ENCODE data around the gene SIVA1. TPM values are rescaled to one million over a fixed set of nuclear protein-coding genes. Genes with fewer than 3 reads are reported as not detected.

Gene SIVA1
- total RNA-seq, 2 donors from 2014 or later = 58.3 to 66.1 TPM

DNA sequence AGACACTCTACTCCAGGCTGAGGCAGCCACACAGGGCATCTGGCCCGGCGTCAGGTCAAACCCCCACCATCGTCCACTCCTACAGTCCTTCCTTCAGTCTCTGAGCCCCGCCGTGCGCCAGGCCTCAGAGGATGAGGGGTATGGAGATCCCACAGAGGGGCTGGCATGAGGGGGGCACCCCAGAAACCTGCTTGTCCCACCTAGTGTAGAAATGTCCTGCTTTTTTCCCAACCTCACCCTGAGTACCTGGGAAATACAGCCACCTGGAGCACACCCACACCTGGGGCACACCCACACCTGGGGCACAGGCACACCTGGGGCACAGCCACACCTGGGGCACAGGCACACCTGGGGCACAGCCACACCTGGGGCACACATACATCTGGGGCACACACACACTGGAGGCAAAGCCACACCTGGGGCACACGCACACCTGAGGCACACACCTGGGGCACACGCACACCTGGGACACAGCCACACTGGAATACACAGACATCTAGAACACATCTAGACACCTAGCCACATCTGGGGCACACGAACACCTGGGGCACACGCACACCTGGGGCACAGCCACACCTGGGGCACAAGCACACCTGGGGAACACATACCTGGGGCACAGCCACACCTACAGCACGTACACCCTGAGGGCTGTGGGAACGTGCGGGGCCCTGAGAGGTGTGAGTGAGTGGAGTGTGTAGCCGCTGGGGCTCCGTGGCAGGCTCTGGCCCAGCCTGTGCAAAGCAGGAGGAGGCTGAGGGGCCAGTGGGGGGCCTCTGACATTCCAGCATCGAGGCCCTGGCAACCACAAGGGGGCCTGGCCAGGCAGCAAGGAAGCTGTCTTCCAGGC is 24.2 kb downstream of the SIVA1 start:
- intact Hi-C loops (cut with DNase I) = no loop called here

DNA sequence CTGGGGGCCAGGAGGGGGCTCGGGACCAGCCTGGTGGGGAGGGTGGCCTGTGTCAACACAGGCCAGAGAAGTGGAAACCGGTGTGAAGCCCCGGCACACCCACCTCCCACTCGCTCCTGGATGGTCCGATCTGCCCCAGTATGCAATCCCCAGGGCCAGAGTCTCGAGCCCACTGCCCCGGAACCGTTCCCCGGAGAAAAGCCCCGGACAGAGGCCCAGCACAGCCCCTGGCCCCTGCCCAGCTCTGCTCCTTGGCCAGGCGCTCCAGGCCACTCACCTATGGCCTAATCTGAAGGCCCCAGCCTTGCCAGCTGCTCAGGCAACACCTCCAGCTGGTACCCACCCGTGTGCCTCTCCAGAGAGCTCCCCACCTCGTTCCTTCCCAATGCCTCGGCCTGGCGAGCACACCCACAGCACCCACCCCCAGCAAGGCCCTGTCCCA is 24.9 kb downstream of the SIVA1 start:
- intact Hi-C loops (cut with DNase I) = no loop called here
- no peak for DNase-seq (ENCODE audit: low spot score)

More for the DNA sequence above, 24.2 kb downstream of the SIVA1 start:
- no peak for DNase-seq (ENCODE audit: low spot score)

DNA sequence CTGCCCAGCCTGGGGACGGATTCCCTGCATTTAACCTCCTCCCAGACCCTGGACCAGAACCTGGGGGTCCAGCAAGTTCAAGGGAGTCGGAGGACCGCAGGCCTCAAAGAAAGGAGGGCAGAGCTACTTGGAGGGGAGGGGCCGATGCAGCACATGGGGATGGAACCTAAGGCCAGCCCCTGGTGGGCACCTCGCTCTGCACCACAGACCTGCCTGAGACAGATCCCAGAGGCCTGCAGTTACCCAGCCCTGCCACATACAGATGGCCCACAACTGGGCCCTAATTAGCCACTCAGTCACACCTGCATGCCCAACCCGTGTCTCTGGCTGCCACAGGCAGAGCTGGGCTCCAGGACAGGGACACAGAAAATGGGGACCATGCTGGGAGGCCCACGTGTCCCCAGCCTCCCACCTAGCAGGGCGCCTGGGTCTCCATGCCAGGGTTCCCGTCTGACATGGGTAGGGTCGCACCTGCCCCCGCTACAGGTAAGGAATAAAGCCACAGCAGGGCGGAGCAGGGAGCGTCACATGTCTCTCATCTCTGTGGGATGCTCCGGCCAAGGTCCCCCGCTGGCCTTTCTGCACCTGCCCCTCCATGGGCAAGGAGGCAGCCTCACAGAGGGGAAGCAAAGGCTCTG is 25.9 kb downstream of the SIVA1 start:
- DNase-seq (ENCODE audit: low spot score) = no peak
- intact Hi-C loops (cut with DNase I) = no loop called here

DNA sequence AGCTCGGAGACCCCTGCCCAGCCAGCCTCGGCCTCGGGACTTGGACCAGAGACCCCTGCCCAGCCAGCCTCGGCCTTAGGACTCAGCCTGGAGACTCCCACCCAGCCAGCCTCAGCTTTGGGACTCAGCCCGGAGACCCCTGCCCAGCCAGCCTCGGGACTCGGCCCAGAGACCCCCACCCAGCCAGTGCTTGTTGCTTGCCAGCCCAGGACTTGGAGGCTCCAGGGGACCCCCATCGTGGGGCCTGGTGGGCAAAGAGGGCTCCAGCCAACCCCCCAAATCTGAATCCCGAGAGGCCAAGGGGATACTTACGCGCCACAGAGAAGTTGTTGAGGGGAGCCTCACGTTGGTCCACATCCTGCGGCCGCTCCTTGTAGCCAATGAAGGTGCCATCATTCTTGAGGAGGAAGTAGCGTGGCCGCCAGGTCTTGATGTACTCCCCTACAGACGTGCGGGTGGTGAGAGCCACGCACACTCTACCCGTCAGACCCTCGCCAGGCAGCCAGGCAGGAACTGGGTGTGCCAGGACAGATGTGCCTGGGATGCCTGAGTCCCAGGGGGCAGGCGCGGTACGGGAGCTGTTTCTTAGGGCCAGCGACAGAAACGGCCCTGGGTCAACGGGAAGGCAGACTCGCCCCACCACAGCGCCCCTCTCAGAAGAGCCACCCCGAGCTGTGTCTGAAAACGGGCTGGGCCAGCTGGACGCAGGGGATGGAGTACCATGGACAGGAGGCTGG is 27.0 kb downstream of the SIVA1 start:
- no peak for DNase-seq (ENCODE audit: low spot score)
- intact Hi-C loops (cut with DNase I) = no loop called here

DNA sequence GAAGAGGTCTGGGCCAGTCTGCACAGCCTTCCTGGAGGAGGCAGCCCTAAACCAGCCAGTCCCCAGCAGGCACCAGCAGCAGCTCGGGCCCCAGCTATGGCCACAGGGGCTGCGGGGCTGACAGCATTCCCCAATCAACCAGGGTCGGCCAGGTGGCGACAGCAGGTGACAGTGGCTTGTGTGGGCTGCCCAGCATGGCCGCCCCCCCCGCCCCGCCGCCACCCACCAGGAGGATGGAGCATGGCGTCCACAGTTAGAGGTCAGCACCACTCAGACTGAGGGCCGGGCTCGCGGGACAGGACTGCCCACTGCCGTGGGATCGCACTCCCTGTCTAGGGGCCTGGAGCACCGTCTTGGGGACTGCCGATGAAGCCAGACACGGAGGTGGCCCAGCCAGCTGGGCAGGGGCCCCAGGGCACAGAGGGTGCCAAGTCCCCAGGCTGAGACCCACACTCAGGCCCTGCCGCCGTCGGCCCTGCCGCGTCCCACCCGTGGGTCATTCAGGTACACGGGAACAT is 27.6 kb downstream of the SIVA1 start:
- intact Hi-C loops (cut with DNase I) = no loop called here
- no peak for DNase-seq (ENCODE audit: low spot score)

DNA sequence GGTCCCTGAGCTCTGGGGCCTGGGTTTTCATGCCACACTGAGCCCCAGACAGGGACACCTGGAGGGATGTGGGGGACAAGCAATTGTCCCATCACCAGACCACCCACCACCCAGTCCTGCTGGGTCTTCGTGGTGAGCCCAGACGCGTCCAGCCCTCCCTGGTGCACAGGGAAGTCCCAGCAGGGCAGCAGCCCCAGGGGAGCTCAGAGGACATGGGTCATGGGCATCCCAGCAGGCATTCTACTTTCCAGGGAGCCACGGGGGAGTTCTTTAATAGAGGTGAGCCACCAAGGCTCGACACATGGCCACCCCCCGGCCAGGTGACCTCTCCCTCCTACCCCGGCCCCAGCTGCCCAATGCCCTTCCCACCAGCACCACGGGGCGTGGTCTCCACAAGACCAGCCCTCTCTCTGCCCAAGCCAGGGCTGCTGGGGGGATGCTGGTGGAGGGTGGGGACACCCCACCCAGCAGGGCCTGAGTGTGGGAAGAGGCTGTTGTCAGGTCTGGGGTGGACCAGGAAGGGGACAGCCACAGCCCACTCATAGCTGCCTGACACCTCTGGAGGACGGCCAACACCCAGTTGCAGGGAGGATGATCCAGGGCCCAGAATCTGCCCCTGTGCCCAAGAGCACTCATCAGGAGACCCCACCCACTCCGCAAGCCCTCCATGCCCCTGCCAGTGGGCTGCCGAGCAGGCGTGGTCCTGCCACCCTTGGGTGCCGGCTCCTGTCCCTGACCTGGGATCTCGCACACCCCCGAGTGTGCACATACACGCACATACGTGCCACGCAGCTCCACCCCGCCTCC is 28.5 kb downstream of the SIVA1 start:
- intact Hi-C loops (cut with DNase I) = no loop called here
- no peak for DNase-seq (ENCODE audit: low spot score)

DNA sequence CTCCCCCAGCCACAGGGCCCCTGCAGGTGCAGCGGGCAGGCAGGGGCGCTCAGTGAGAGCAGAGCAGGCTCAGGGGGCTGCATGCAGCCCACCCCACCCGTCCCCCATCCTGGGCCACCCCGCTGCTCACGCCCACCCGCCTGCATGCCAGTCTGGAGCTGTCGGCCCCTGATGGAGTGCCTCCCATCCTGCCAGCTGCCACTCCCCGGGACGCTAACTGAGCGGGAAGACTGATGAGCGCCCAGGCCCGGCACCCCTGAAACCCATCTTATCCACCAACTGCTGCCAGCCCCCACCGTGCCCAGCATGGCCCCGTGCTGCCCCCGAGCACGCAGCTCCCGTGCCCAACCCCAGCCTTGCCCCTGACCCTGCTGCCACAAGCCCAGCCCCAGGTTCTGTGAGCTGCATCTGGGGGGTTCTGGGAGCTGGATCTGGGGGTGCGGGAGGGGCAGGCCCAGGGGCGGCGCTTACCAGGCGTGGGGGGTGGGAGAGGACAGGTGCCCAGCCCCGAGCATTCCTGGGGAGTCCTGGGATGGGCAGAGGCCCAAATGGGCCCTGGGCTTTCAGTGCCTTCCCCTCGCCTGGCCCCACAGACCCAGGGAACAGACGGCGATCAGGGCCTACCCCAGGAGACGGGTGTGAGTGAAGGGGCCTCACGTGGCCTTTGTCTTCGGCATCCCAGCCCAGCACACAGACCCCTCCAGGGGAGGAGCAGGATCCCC is 29.3 kb downstream of the SIVA1 start:
- intact Hi-C loops (cut with DNase I) = no loop called here
- no peak for DNase-seq (ENCODE audit: low spot score)

DNA sequence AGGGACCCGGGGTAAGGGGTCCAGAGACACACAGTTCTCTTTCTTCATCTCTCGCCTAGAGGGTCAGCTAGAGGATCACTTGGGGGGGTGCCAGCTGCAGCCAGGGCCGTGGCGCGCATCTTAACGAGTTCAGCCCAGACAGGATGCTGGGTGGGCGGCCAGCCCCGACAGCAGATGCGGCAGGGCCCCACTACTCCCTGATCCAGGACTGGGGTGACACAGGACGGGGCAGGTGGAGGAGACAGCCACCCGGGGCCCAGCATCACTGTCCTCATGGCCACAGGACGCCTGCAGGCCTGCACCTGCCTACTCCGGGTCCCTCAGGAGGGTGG is 29.8 kb downstream of the SIVA1 start:
- intact Hi-C loops (cut with DNase I) = no loop called here
- DNase-seq (ENCODE audit: low spot score) = no peak

DNA sequence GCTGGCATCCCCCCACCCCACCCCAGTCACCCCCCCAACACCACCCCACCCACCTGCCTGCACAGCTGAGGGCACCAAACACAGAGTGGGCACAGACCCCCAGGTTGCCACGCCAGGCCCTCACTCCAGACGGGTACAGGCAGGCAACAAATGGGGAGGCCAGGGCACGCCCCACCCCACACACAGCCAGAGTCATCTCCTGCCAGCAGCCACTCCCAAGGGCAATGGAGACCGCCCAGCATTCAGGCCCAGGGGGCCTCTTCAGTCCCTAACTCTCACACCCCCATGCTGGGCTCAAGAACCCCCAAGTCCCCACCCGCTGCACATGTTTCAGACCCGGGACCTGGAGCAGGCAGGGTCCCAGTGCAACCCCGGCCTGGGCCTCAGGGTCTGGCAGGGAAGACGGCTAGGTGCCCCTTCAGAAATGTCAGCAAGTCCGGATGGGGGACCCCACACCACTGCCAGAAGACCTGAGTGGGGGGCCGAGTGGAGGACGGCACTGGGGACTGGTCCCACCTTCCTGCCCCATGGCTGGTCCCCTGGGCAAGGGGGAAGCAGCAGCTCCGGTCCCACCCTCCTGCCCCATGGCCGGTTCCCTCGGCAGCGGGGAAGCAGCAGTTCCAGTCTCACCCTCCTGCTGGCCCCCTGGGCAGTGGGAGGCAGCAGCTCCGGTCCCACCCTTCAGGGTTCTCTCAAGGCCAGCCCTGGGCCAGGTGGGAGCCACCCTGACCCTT is 30.7 kb downstream of the SIVA1 start:
- intact Hi-C loops (cut with DNase I) = no loop called here
- no peak for DNase-seq (ENCODE audit: low spot score)

DNA sequence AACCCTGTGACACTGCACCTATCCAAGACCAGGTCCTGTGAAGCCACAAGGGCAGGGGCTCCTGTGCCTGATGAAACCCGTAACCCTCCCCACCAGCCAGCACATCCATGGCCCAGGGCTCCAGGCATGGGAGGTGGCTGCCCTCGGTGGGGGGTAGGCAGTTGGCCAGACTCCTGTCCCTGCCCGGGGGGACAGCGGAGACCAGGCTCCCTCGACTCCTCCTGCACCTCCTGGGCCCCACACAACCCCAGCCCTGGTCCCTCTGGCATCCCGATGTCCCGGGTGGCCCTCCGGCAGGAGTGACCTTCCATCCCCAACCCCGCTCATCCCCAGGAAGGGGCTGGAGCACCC is 31.2 kb downstream of the SIVA1 start:
- intact Hi-C loops (cut with DNase I) = no loop called here
- DNase-seq (ENCODE audit: low spot score) = no peak

DNA sequence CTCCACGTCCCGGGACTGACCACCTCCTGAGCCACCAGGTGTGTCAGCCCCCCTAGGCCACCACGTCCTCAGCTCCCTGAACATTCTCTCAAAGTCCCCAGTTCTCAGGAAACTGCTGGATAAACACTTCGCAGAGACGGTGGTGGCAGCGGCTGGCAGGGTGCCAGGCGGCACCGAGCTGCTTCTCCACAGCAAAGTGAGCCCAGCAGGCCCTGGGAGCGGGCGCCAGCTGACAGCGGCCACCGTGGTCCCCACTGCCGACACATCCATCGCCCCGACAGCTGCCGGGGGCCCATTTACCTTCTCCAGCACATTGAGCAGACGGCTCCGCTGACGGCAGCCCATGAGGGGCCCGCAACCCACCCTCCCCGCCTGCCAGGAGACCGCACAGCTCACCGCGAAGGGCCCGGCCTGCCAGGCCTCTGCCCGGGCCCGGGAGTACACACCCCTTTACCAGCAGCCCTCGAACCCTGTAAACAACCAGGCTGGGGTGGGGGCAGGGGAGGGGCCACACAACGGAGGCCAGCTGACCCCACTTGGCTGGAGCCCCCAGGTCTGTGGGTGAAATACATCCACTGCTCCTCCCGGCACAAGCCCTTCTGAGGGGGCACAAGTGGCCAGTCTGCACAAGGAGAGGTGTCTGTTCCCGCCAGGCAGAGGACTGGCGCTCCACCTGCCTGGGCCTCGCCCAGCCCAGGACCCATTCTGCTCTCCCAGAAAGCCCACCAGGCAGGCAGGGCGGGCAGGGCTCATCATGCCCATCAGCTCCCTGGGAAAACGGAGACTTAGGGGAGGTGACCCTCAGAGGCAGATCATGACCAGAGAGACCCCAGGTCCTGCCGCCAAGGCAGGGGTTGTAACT is 32.1 kb downstream of the SIVA1 start:
- intact Hi-C loops (cut with DNase I) = no loop called here
- DNase-seq (ENCODE audit: low spot score) = no peak

DNA sequence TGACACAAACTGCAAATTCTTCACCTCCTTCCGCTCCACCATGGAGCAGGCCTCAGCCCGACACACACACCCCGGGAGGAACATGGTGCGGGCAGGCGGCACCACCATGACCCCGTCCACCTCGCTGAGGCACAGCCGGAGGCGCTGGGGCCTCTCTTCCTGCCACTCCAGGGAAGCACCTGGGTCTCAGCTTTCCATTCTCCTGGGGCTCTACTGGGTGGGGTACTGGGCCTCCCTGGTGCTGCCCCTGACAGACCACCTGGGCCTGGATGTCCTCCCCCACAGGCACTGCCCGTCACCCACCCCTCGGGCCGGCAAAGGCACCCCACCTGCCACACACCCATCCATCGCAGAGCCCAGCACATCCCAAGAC is 32.7 kb downstream of the SIVA1 start:
- DNase-seq (ENCODE audit: low spot score) = no peak
- intact Hi-C loops (cut with DNase I) = no loop called here

DNA sequence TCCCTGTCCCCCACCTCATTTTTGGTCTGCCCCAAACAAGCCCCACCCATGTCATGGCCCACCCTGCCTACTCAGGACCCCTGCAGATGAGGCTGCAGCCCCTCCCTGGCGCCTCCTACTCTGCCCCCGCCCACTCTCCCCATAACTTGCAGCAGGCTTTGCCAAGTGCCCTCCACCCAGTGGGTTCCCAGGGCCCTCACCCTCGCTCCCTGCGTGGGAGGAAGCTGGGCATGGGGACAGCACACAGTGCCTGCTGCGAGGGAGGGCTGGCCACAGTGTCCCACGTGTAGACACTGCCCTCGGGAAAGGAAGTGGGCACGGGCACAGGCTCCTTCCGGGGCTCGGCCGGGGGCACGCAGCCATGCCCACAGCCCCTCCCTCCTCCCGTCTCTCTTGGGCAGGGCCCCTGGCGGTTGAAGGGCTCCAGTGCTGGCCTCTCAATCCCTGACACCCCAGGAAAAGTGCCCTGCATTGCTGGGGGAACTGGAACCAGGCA is 33.2 kb downstream of the SIVA1 start:
- intact Hi-C loops (cut with DNase I) = no loop called here
- DNase-seq (ENCODE audit: low spot score) = no peak

DNA sequence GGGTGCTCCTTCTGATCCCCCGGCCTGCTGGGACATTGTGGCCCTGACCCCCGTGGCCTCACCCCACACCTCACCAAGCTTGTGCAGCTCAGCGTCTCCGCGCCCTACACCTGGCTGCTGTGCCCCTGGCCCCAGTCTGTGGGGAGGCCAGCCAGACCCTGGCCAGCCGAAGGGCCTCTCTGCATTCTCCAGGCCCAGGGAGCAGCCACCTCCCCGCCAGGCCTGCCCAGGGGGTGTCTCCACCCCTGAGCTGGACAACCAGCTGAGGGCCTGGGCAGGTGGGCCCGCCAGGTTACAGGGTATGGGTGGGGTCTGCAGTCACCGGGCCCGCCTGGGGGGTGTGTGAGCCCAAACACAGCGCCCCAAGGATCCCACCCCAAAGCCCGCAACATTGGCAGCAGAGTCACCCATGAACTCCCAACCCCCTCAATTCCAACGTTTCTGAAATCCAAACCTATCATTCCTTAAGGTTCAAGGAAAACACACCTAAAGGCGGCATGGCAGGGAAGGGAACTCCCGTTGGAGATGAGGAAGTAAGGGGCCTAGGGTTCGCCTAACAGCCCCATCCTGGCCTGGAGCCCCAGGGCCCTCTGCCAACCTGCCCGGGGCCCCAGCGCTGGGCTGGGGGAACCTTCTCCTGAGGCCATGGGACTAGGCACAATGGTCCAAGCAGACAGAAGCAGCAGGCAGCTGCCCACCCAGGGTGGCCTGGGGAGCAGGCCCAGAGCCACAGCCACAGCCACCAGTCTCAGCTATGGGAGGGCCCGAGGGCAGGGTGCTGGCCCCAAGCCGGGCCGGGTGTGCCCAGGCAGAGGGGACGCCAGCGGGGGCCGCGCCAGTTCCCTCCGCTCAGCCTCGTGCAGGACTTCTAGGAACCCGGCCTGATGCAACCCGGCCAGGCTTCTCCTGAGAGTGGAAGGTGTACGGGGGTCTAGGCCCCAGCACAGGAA is 34.1 kb downstream of the SIVA1 start:
- DNase-seq (ENCODE audit: low spot score) = no peak
- intact Hi-C loops (cut with DNase I) = no loop called here

DNA sequence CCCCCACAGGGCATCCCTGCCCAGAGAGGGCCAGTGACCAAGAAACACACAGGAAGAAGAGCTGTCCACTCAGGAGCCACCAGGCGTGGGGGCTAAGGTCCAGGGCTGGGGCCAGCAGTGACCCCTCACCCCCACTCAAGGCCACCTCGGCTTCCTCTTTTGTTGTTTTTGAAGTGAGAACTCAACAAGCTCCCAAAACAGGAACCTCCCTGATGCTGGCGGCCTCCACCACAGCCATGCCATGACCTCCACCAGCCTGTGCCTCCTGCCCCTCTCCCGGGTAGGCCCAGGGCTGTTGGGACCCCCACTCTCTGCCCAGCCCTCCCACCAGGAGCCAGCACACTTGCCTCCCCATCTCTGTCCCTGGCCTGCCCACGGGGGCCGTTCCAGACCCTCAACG is 34.8 kb downstream of the SIVA1 start:
- intact Hi-C loops (cut with DNase I) = no loop called here
- no peak for DNase-seq (ENCODE audit: low spot score)

DNA sequence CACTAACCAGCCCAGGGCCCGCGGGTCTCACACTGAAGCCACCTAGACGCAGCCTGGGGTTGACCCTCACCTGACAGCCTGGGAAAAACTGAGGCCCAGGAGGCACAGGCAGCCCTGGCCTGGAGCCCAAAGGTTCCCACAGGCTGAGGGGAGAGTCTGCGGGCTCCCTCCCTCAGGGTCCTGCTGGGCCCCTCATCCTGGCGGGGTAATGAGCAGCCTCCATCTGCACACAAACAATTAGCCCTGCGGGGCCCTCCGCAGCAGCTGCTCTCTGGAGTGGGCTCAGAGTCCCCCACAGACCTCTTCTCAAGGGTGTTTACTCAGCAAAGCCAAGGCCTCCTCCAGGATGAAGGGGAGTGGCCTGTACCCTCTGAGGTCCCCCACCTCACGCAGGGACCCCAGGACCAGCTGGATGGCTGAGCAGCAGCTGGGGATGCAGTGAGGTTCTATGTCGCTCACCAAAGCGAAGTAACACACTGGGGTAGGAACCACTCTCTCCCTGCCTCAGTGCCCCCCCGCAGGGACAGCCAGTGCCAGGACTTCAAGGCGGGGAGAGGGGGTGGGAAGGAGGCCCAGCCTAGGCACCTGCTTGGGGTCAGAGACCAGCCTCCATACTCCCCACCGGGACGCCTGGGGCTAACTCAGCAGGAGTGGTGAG is 35.3 kb downstream of the SIVA1 start:
- no peak for DNase-seq (ENCODE audit: low spot score)
- intact Hi-C loops (cut with DNase I) = no loop called here

All from posterior vena cava (tissue), 2 donors.